IMR-90 (cell line): ENCODE measurements around the gene FNDC3B. TPM values are rescaled to one million over a fixed set of nuclear protein-coding genes. Genes with fewer than 3 reads are reported as not detected.
"Not testable (repeated sequence)": the region's sequence is repeated elsewhere in the genome, so short reads cannot be mapped to it uniquely, and the experiment has no call there.

Source experiments
- ATAC-seq: fragments of 200-7000 bp; cut with Tn5 transposase; 2 replicates; pipeline ENCODE4 v1.9.1; 2020; ENCODE audit warnings: low read depth, mild to moderate bottlenecking, moderate library complexity
- BruUV-seq: library from RNA; stranded (reverse); fragments of 400-500 nt; replicated peaks from 2 replicates; lab custom pipeline; 2021; lab: Mats Ljungman, UMichigan
- CTCF ChIA-PET: fragments of 300-600 bp; formaldehyde crosslinking; extraction: SDS; loops from one replicate; lab custom pipeline; 2021; ENCODE audit warnings: antibody characterized with exemption; lab: Yijun Ruan, JAX
- POLR2A ChIA-PET: fragments of 300-600 bp; sonication (Branson Sonifier 250); formaldehyde crosslinking; loops from one replicate; lab custom pipeline; 2022; ENCODE audit warnings: antibody characterized with exemption; ENCODE audit not compliant: unreplicated experiment; lab: Charles Lee
- DNase-seq: peaks from one replicate; pipeline ENCODE4 v3.0.0; 2013
- H2AFZ ChIP-seq: replicated peaks from 2 replicates; pipeline ENCODE3; 2013; ENCODE audit warnings: low read length, mild to moderate bottlenecking; ENCODE audit not compliant: poor library complexity
- H2AK5ac ChIP-seq: 2 replicates; pipeline ENCODE4 v1.6.1; 2013; ENCODE audit warnings: low read depth, low read length, inconsistent platforms
- H2AK9ac ChIP-seq: replicated peaks from 2 replicates; pipeline ENCODE3; 2013; ENCODE audit warnings: mild to moderate bottlenecking, low read depth, low read length, moderate library complexity; ENCODE audit not compliant: poor library complexity
- H2BK120ac ChIP-seq: 2 replicates; pipeline ENCODE4 v1.6.1; 2013; ENCODE audit warnings: low read depth, low read length, inconsistent platforms
- H2BK15ac ChIP-seq: 3 replicates; pipeline ENCODE4 v1.6.1; 2013; ENCODE audit warnings: low read depth, low read length, inconsistent platforms
- H2BK20ac ChIP-seq: 2 replicates; pipeline ENCODE4 v1.6.1; 2013; ENCODE audit warnings: low read depth, mild to moderate bottlenecking, inconsistent platforms, low read length, moderate library complexity
- H2BK5ac ChIP-seq: 2 replicates; pipeline ENCODE4 v1.6.1; 2013; ENCODE audit warnings: mild to moderate bottlenecking, low read depth, low read length, inconsistent platforms; ENCODE audit not compliant: poor library complexity, severe bottlenecking
- H3K14ac ChIP-seq: replicated peaks from 2 replicates; pipeline ENCODE4 v1.6.1; 2013; ENCODE audit warnings: low read depth, low read length, inconsistent platforms
- H3K18ac ChIP-seq: 2 replicates; pipeline ENCODE4 v1.6.1; 2013; ENCODE audit warnings: low read depth, low read length, control low read depth
- H3K23ac ChIP-seq: 2 replicates; pipeline ENCODE4 v1.6.1; 2013; ENCODE audit warnings: low read depth, low read length, inconsistent platforms
- H3K27ac ChIP-seq: 2 replicates; pipeline ENCODE4 v1.5.1; 2013; ENCODE audit warnings: mild to moderate bottlenecking, control low read depth, low read length; ENCODE audit not compliant: insufficient read depth
- H3K27me3 ChIP-seq: 2 replicates; pipeline ENCODE4 v1.6.1; 2013; ENCODE audit warnings: low read length; ENCODE audit not compliant: control insufficient read depth, insufficient read depth
- H3K36me3 ChIP-seq: 2 replicates; pipeline ENCODE4 v1.6.1; 2013; ENCODE audit warnings: low read length, mixed read lengths; ENCODE audit not compliant: control insufficient read depth, insufficient read depth
- H3K4ac ChIP-seq: 2 replicates; pipeline ENCODE4 v1.6.1; 2013; ENCODE audit warnings: low read depth, low read length, inconsistent platforms
- H3K4me1 ChIP-seq: 2 replicates; pipeline ENCODE4 v1.6.1; 2013; ENCODE audit warnings: low read length, mixed read lengths; ENCODE audit not compliant: control insufficient read depth, insufficient read depth
- H3K4me2 ChIP-seq: 2 replicates; pipeline ENCODE4 v1.6.1; 2013; ENCODE audit warnings: low read depth, mild to moderate bottlenecking, control low read depth, low read length, moderate library complexity
- H3K4me3 ChIP-seq: 2 replicates; pipeline ENCODE4 v1.5.1; 2013; ENCODE audit warnings: low read depth, mild to moderate bottlenecking, control low read depth, low read length, moderate library complexity; ENCODE audit not compliant: insufficient read depth
- H3K56ac ChIP-seq: 2 replicates; pipeline ENCODE4 v1.6.1; 2013; ENCODE audit warnings: low read length, inconsistent platforms; ENCODE audit not compliant: insufficient read depth; ENCODE audit errors: extremely low read depth
- H3K79me1 ChIP-seq, 2 experiments: 2 replicates each; pipeline ENCODE4 v1.6.1; 2013; ENCODE audit warnings: low read length in 2 of 2, inconsistent platforms in 1 of 2, low read depth in 1 of 2
- H3K9ac ChIP-seq: 2 replicates; pipeline ENCODE4 v1.6.1; 2013; ENCODE audit warnings: low read depth, low read length, control low read depth
- H3K9me1 ChIP-seq: 2 replicates; pipeline ENCODE4 v1.6.1; 2013; ENCODE audit warnings: low read length, inconsistent platforms; ENCODE audit not compliant: insufficient read depth
- H3K9me3 ChIP-seq: 2 replicates; pipeline ENCODE4 v1.6.1; 2013; ENCODE audit warnings: low read length; ENCODE audit not compliant: control insufficient read depth, insufficient read depth
- H4K20me1 ChIP-seq: 2 replicates; pipeline ENCODE4 v1.6.1; 2013; ENCODE audit warnings: low read length, inconsistent platforms; ENCODE audit not compliant: insufficient read depth
- H4K5ac ChIP-seq: 2 replicates; pipeline ENCODE4 v1.6.1; 2013; ENCODE audit warnings: mild to moderate bottlenecking, low read depth, low read length, control low read depth
- H4K8ac ChIP-seq, 2 experiments: 2 replicates each; pipeline ENCODE4 v1.6.1; 2013; ENCODE audit warnings: low read depth in 2 of 2, low read length in 2 of 2, control low read depth in 1 of 2, inconsistent platforms in 1 of 2
- H4K91ac ChIP-seq: 2 replicates; pipeline ENCODE4 v1.6.1; 2013; ENCODE audit warnings: low read depth, low read length, inconsistent platforms; ENCODE audit not compliant: insufficient read depth
- WGBS, 2 experiments: methylation state at CpG; one replicate each; pipeline versions ENCODE4 v1.1.5 to v1.1.7; 2013; ENCODE audit warnings: missing lambda C conversion rate in 2 of 2; ENCODE audit not compliant: insufficient read length in 1 of 2; ENCODE audit errors: extremely low coverage in 2 of 2; 5-methylcytosine and 5-hydroxymethylcytosine counted together
- dilution Hi-C: fragments of 300-500 bp; cut with HindIII; formaldehyde crosslinking; loops from one replicate; pipeline ENCODE4 v1.14.3; 2018; ENCODE audit warnings: low sequenced_read_pairs; ENCODE audit not compliant: unreplicated experiment
- in situ Hi-C: fragments of 300-500 bp; cut with MboI; formaldehyde crosslinking; loops from 3 replicates; pipeline ENCODE4 v1.14.3; 2019; ENCODE audit warnings: low sequenced_read_pairs, inconsistent platforms, mixed read lengths
- intact Hi-C: fragments of 100-400 bp; cut with micrococcal nuclease; formaldehyde crosslinking; loops from 2 replicates; pipeline ENCODE4 v1.10.0; 2022
- polyA plus RNA-seq, 3 experiments: library from polyadenylated mRNA; depleted of rRNA; stranded (reverse); fragments of >200 nt; gene quantifications; 2 replicates each; pipeline ENCODE4 v1.2.3, GENCODE V29; 2012; ENCODE audit warnings: low replicate concordance in 1 of 3
- total RNA-seq: library from RNA; depleted of rRNA; stranded (reverse); fragments of >200 nt; gene quantifications from 2 replicates; pipeline ENCODE4 v1.2.3, GENCODE V29; 2012

FNDC3B gene
- total and polyA plus RNA-seq, 2 of the 4 experiments (the other 2 are of a cell fraction): 23.9 to 150 TPM

- H3K4me1 ChIP-seq, H2BK120ac ChIP-seq, H3K56ac ChIP-seq, CTCF ChIA-PET, H3K9me3 ChIP-seq, dilution Hi-C loops, DNase-seq, H3K27ac ChIP-seq, intact Hi-C loops, H3K4me3 ChIP-seq, H3K14ac ChIP-seq, H4K8ac ChIP-seq, BruUV-seq, H3K18ac ChIP-seq, H2BK20ac ChIP-seq, H3K23ac ChIP-seq, ATAC-seq, POLR2A ChIA-PET, H2AK9ac ChIP-seq, H3K9ac ChIP-seq, H2AFZ ChIP-seq, H2BK15ac ChIP-seq, H4K5ac ChIP-seq, H3K27me3 ChIP-seq, H2BK5ac ChIP-seq, in situ Hi-C loops, H2AK5ac ChIP-seq, H3K4ac ChIP-seq, H3K4me2 ChIP-seq, H4K91ac ChIP-seq: not testable (repeated sequence)
- no CpG with 5 or more reads among the region's 3 CpGs for WGBS, 2 experiments
- H3K36me3 ChIP-seq: peaks cover 30% of the 10 kb centered on the region
- peaks cover 49 to 88% of the 10 kb centered on the region in 2 experiments for H3K79me1 ChIP-seq
- peaks cover 11% of the 10 kb centered on the region for H3K9me1 ChIP-seq
- H4K20me1 ChIP-seq: peaks cover 52% of the 10 kb centered on the region
Observed at GRCh38 chr3:172243376-172243775, 204.0 kb downstream of the FNDC3B start.
